ENCODE measurements around the gene RACK1. TPM values are rescaled to one million over a fixed set of nuclear protein-coding genes. Genes with fewer than 3 reads are reported as not detected.
"Not testable (repeated sequence)": the region's sequence is repeated elsewhere in the genome, so short reads cannot be mapped to it uniquely, and the experiment has no call there.

The RACK1 gene
- total RNA-seq (2014; rRNA removed; shearing (Covaris generic)) (4,583 and 5,614 TPM in 2 replicates), total RNA-seq (2022) (2,077 and 2,357 TPM in 2 replicates), Bru-seq, nascent RNA (percentile 99 among the genes with signal in this experiment), BruChase-seq, experiment 1, labeled RNA remaining after a 6-hour chase (percentile 99 among the genes with signal in this experiment), BruChase-seq, experiment 2, labeled RNA remaining after a 2-hour chase (percentile 98 among the genes with signal in this experiment)
- long read RNA-seq, transcript RACK1-216 (2 exons, 358 nt), result minor isoform, 5 of 789 reads
- long read RNA-seq, transcript RACK1-210 (8 exons, 1,098 nt), result minor isoform, 14 of 789 reads
- long read RNA-seq, transcript RACK1-227 (8 exons, 1,403 nt), result major isoform, 666 of 789 reads
- long read RNA-seq, transcript RACK1-224 (8 exons, 1,150 nt), result minor isoform, 8 of 789 reads
- long read RNA-seq, partial matches to known transcripts, result 40 of 789 reads
- long read RNA-seq, other reads (novel, unspliced or antisense), result 44 of 789 reads

- peak within 1 kb of the TSS; percentile 89 for H3K27ac ChIP-seq (ENCODE audit: low read depth, low read length, poor library complexity, severe bottlenecking)
- ChIA-PET POLR2A (interaction anchor here (0.6 to 3.7 kb wide), 8 partner anchors 11 to 436 kb away, joined by 3 to 17 read pairs (median 3); partner anchors contain the start of gene TRIM52), CTCF (ENCODE audit: unreplicated experiment) (no interaction called here)
Measured at GRCh38 chr5:181243564-181244343, at the start of gene RACK1. Gene RACK1, minus strand, starts transcription at chr5:181243906. Its CDS starts 106 bp downstream, at chr5:181243800.

GRCh38 chr5:181287331-181287730 is 43.6 kb upstream of the RACK1 start:
- H3K36me3 ChIP-seq (ENCODE audit: insufficient read depth, low read length); H4K20me1 ChIP-seq (ENCODE audit: insufficient read depth, low read length); intact Hi-C loops (cut with micrococcal nuclease; ENCODE audit: unreplicated experiment); CTCF ChIA-PET (ENCODE audit: unreplicated experiment); H3K9me3 ChIP-seq (ENCODE audit: low read length); H3K9me2 ChIP-seq (ENCODE audit: insufficient read depth, low read length); BruUV-seq (replicated peaks); H3K79me2 ChIP-seq (ENCODE audit: insufficient read depth, low read depth, low read length): not testable (repeated sequence)
- peak; percentile 61 for DNase-seq (ENCODE audit: low spot score)
- POLR2A ChIA-PET, result interaction anchor here (0.6 to 1.5 kb wide), 3 partner anchors 17 to 27 kb away, joined by 3 to 8 read pairs (median 6); no protein-coding TSS in a partner anchor
- Histone ChIP-seq H3K4me2 (ENCODE audit: low read length) (peak overlapping the region; percentile 63), H3K4me1 (ENCODE audit: insufficient read depth, low read length, poor library complexity, severe bottlenecking) (peaks cover 18% of the 10 kb centered on the region), H3K27ac (ENCODE audit: low read depth, low read length, poor library complexity, severe bottlenecking) (peak overlapping the region; percentile 63), H3K4me3 (ENCODE audit: low read depth, low read length, poor library complexity, severe bottlenecking) (peak overlapping the region; percentile 27), H2AFZ (ENCODE audit: low read length) (peak overlapping the region; percentile 96)

More at GRCh38 chr5:181243564-181244343, at the start of gene RACK1:
- Histone ChIP-seq H3K79me2 (ENCODE audit: insufficient read depth, low read depth, low read length) (peaks cover 88% of the 10 kb centered on the region), H3K4me3 (ENCODE audit: low read depth, low read length, poor library complexity, severe bottlenecking) (peak within 1 kb of the TSS; percentile 89), H2AFZ (ENCODE audit: low read length) (peak within 1 kb of the TSS; percentile 47; the same call in 1 of the 2 replicates), H3K4me1 (ENCODE audit: insufficient read depth, low read length, poor library complexity, severe bottlenecking) (peaks cover 54% of the 10 kb centered on the region), H4K20me1 (ENCODE audit: insufficient read depth, low read length) (peaks cover 34% of the 10 kb centered on the region), H3K36me3 (ENCODE audit: insufficient read depth, low read length) (peaks cover 49% of the 10 kb centered on the region), H3K9me3 (ENCODE audit: low read length) (no peaks in the 10 kb centered on the region), H3K4me2 (ENCODE audit: low read length) (peak within 1 kb of the TSS; percentile 98), H3K9me2 (ENCODE audit: insufficient read depth, low read length) (no peaks in the 10 kb centered on the region)
- intact Hi-C loops (cut with micrococcal nuclease; ENCODE audit: unreplicated experiment), result loop anchor here (1.0 kb wide), 2 partner anchors 20 to 55 kb away; partner anchors contain the start of gene TRIM41
- no TSS peak for BruUV-seq (replicated peaks)
- DNase-seq (ENCODE audit: low spot score), result peak; percentile 94
- no peak for TF ChIP-seq CTCF (conservative IDR thresholded peaks at IDR 0.05; ENCODE audit: low read length)
- no peak for TF ChIP-seq EZH2phosphoT487 (IDR thresholded peaks at IDR 0.05; ENCODE audit: borderline replicate concordance, low read depth, low read length)

GRCh38 chr5:181285962-181286705 is 42.4 kb upstream of the RACK1 start:
- H4K20me1 ChIP-seq (ENCODE audit: insufficient read depth, low read length); H3K36me3 ChIP-seq (ENCODE audit: insufficient read depth, low read length); H3K9me2 ChIP-seq (ENCODE audit: insufficient read depth, low read length); H3K4me2 ChIP-seq (ENCODE audit: low read length); CTCF ChIA-PET (ENCODE audit: unreplicated experiment); BruUV-seq (replicated peaks); H3K27ac ChIP-seq (ENCODE audit: low read depth, low read length, poor library complexity, severe bottlenecking); H3K79me2 ChIP-seq (ENCODE audit: insufficient read depth, low read depth, low read length); H3K9me3 ChIP-seq (ENCODE audit: low read length); H3K4me3 ChIP-seq (ENCODE audit: low read depth, low read length, poor library complexity, severe bottlenecking); DNase-seq (ENCODE audit: low spot score); intact Hi-C loops (cut with micrococcal nuclease; ENCODE audit: unreplicated experiment): not testable (repeated sequence)
- peaks cover 18% of the 10 kb centered on the region for H3K4me1 ChIP-seq (ENCODE audit: insufficient read depth, low read length, poor library complexity, severe bottlenecking)
- peak overlapping the region; percentile 96; the same call in 1 of the 2 replicates for H2AFZ ChIP-seq (ENCODE audit: low read length)
- POLR2A ChIA-PET, result interaction anchor here (1.5 kb wide), 1 partner anchor 24 kb away, joined by 8 read pairs; no protein-coding TSS in a partner anchor
